HG02623 (cell line): ENCODE results near the gene CTCF.
A peak's percentile ranks its signal among the peaks of the same experiment; 100 is the strongest.

ENCODE experiments used
- ATAC-seq: cut with Tn5 transposase; IDR thresholded peaks from one replicate; pipeline ENCODE4 v1.9.1; 2021; ENCODE audit warnings: moderate library complexity; ENCODE audit not compliant: unreplicated experiment

CTCF gene

DNA sequence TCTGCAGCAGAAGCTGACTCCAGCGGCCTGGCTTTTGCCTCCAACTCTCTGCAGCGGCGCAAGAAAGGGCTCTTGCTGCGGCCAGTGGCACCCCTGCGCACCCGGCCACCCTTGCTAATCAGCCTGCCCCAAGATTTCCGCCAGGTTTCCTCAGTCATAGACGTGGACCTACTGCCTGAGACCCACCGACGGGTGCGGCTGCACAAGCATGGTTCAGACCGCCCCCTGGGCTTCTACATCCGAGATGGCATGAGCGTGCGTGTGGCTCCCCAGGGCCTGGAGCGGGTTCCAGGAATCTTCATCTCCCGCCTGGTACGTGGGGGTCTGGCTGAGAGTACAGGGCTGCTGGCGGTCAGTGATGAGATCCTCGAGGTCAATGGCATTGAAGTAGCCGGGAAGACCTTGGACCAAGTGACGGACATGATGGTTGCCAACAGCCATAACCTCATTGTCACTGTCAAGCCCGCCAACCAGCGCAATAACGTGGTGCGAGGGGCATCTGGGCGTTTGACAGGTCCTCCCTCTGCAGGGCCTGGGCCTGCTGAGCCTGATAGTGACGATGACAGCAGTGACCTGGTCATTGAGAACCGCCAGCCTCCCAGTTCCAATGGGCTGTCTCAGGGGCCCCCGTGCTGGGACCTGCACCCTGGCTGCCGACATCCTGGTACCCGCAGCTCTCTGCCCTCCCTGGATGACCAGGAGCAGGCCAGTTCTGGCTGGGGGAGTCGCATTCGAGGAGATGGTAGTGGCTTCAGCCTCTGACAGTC is 99.7 kb downstream of the CTCF start:
- ATAC-seq = no peak

DNA sequence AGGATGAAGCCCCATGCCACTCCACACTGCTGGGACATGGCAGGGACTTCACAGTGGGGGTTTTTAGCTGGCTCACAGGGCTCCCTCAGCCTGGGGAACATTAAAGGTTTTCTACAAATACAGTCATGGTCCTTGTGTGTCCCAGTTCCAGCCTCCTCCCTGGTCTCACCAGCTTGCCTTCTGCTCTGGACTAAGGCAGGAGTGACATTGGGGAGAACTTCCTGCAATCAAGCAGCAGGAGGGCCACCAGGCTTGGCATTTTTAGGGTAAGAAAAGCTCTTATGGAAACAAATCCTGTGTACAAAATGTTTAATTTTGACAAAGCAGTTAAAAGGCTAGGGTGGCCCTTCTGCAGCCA is 100.3 kb downstream of the CTCF start:
- ATAC-seq = no peak

- ATAC-seq = no peak
These were observed 101.0 kb downstream of the CTCF start for GRCh38 chr16:67663151-67663876.

DNA sequence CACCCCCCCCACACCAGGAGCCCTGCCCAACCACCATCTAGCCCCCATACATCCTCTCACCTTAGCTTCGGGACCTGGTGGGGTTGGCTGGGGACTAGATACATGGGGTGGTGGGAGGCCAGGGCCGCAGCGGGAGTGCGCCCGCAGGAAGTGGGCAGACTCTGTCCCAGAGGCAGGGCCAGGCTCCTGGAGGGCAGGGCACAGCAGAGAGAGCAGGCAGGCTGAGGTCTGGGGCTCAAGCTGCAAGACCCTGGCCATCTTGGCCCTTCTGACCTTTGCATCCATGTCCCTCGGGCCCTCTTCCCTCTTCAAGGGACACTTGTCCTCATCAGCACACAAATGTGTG is 101.5 kb downstream of the CTCF start:
- no peak for ATAC-seq

- ATAC-seq = no peak
These were observed 101.9 kb downstream of the CTCF start for GRCh38 chr16:67664258-67664657.

- ATAC-seq = no peak
These were observed 102.5 kb downstream of the CTCF start for GRCh38 chr16:67664871-67665270.

GRCh38 chr16:67665598-67665997 is 103.3 kb downstream of the CTCF start:
- no peak for ATAC-seq

GRCh38 chr16:67666032-67666551 is 103.8 kb downstream of the CTCF start:
- ATAC-seq = no peak

DNA sequence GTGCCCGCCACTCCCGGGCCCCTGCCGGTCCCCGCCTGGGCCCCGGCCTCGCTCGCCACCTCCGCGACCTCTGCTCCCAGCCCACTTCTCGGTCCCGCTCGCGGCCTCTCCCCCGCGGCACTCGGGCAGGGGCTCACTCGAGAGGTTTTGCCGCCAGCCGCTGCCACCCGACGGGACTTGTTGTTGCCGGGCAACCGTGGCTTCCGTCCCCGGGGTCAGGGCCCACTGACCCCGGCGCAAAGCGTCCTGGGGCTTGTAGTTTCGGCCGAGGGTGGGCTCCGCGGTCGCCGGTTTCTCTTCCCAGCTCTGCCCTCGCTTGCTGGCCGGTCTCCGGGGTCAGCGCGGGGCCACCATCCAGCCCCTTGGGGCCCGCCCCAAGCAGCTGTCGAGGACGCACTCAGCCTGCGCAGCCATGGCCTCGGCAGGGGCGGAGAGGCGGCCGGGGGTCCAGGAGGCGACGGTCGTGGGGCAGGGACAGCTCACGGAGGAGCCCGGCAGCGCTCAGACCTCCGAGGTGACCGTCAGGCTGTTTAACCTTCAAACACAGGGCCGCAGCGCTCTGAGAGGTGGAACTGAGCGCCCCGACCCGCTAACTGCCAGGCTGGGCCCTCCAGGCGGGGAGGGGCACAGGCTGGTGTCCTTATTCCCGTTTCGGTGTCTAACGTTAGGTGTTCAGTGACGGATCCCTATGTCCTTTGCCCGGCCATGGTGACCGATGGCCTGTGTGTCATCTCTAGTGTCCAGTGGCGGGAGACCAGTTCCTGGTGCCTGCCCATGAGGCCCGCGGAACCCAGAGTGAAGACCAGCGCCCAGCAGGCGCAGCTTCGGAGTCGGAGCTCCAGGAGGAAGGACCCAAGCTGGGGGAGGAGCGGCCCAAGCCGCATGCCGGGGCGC is 104.5 kb downstream of the CTCF start, which contains the start of the genes C16orf86 and ENKD1:
TSS of gene C16orf86 (plus strand) at position 256 of the 894 bp plus-strand sequence. CDS start at position 413, 157 bp downstream.
TSS of gene ENKD1 (minus strand) at position 192 of the 894 bp plus-strand sequence. CDS start 308 bp downstream, outside the sequence.
- peak; percentile 58 for ATAC-seq

- ATAC-seq = no peak
These were observed 105.1 kb downstream of the CTCF start for GRCh38 chr16:67667453-67667816.

DNA sequence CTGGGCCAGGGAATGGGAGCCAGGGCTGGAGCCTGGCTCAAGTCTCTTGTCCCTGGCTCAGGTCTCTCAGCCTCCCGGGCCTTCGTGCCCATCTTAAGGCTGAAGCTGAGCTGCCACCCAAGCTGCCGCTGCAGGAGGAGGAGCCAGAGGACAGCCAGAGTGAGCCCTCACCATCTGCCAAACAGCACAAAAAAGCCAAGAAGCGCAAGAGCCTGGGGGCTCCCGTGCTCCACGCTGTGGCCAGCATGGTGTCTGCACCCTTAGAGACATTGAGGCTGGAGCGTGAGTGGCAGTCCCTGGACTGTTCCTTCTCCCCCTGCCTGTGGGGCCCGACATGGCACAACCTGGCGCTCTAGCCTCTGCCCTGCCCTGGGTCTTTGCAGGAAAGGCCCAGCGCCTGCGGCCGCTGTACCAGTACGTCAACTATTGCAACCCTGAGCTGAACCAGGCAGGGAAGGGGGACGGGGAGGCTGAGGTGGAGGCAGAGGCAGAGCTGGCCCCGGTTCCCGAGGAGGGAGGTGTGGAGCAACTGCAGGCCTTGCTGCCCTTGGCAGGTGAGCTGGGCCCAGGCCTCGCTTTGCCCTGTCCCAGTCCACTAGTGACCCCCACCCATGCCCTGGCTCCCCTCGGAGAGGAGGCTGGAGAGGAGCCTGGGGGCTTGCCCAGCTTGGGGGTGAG is 105.6 kb downstream of the CTCF start:
- ATAC-seq = peak; percentile 56

DNA sequence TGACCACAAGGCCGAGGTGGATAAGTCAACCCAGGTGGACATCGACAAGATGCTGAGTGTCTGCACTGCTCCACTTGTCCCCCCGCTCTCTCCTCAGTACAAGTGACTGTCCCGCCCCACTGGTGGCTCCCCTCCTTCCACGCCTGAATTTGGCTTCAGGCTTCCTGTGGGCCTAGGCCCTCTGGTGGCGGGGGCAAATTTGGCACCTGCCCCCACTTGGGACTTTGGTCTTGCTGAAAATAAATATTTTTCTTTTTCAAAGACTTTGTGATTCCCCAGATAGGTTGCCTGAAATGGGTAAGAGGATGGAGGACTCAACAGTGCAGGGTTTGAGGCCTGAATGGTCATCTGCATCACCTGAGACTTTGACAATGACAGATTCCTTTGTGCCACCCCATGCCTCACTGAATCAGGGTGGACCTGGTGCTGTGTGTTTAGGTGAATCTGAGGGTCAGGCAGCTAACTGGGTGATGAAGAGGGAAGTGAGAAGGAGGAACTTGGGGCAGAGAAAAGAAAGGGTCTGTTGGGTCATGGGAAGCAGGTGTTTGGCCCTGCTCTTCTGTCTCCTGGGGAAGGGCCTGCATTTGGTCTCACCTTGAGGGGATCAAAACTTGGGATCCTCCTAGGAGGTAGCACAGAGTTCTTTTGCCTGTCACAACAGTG is 106.3 kb downstream of the CTCF start:
- ATAC-seq = no peak

DNA sequence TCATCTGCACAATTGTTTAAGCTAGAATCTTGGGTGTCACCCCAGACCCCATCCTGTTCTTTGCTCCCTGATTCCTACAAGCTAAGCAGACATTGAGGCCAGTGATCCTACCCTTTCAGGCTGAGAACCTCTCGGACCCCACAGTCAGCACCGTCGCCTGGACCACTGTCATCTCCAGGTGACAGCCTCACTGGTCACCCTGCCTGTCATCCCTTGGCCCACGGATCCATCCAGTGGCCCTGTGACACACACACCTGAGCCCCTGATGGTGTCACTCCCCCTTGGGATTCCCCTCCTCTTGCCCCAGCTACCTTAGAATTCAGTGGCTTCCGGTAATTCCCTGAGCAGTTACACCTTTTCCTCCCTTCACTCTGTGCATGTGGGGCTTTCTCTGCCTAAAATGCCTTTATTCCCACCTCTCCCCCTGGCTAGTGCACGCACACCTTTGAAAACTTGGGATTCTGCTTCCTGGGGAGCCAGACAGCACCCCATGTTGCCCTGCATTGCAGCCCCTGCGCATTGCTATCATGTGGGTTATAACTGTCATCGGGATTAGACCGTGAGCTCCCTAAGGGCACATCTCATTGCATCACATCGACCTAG is 107.3 kb downstream of the CTCF start:
- ATAC-seq = no peak

GRCh38 chr16:67672306-67672705 is 110.0 kb downstream of the CTCF start:
- no peak for ATAC-seq

DNA sequence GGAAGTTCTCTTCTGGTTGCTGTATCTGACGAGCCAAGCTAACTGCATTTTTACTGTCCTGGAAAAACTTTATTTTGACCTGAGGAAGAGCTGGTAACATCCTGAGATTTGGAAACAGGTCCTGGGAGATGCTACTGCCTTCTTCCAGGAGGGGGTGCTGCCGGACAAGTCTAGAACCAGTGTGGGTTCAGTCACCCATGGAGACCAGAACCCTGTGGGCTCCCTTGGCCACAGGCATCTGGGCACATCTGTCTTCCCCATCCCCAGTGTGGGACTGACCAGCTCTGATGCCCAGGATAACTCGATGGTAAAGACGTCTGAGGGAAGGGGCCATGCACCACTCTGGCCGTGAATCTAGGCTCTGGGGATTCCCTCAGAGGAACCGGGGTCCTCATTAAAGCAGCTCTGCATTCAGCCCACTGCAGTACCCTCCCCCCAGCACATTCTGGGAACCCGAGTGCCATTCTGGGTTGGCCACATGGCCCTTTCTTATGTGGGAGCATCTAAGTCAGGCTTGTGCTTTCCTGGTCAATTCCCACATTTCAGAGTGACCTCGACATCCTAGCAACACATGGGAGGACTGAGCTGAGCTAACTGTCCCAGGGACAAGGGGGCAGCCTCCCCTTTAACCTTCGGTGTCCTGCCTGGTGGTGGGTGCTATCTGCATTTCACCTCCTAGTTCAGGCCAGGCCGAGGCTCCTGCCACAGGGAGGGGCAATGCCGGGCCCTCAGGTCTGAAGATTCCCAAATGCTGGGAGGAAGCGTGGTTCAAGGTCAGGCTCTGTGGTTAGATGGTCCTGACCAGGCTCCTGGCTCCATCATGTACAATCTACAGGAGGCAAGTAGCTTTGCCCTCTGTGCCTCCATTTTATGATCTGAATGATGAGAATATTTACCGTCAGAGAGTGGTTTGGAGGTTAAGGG is 110.7 kb downstream of the CTCF start:
- ATAC-seq = no peak

- ATAC-seq = no peak
These were observed 111.6 kb downstream of the CTCF start for GRCh38 chr16:67673712-67674580.

- no peak for ATAC-seq
These were observed 112.7 kb downstream of the CTCF start for GRCh38 chr16:67674851-67675578.
